NK-92 treated with Interleukin-12 subunit alpha and Interleukin-12 subunit beta, amount 100 ng/mL, for 24 hours (cell line): ENCODE data around the gene NUDT6.

Experiments
- DNase-seq: peaks from one replicate; lab custom pipeline; 2025; lab: John Stamatoyannopoulos, UW

NUDT6 gene

DNA sequence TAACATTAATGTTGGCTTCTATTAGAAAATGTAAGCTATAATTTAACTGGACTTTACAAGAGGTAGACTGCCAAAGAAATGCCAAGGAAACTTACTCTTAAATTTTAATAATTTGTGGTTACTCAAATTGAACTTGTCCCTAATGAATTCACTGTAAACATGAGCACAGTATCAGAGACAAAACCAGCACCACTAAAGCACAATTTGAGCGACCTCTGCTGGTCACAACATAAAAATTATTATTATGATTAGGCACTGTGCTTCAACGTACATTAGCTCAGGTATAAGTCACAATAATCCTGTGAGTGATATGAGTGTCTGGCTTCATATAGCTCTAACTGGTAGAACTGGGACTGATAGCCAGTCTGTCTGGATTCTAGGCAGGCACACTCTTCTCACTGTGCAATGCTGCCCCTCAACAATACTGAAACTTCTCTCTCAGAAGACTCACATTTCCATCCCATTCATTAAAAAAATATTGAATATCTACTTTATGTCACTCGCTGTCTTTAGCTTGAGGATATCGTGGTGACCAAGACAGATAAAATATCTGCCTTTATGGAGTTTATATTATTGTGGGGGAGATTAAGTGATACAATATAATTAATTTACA is 8.0 kb downstream of the NUDT6 start:
- no peak for DNase-seq

DNA sequence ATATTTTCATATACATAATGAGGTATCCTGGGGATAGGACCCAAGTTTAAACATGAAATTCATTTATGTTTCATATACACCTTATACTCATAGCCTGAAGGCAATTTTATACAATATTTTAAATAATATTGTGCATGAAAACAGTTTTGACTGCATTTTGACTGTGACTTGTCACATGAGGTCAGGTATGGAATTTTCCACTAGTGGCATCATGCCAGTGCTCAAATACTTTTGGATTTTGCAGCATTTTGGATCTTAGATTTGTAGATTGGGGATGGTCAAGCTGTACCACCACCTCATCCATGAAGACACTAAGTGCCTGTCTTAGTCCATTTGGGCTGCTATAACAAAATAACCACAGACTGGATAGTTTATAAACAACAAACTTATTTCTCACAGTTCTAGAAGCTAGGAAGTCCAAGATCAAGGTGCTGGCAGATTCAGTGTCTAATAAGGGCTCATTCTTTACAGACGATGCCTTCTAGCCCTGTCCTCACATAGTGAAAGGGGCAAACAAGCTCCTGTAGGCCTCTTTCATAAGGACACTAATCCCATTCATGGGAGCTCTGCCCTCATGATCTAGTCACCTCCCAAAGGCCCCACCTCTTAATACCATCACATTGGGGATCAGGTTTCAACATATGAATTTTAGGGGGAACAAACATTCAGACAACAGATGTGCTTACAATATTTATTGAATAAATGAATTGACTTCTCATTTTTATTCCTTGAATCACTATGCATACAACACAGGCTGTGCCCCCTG is 9.4 kb downstream of the NUDT6 start:
- no peak for DNase-seq

DNA sequence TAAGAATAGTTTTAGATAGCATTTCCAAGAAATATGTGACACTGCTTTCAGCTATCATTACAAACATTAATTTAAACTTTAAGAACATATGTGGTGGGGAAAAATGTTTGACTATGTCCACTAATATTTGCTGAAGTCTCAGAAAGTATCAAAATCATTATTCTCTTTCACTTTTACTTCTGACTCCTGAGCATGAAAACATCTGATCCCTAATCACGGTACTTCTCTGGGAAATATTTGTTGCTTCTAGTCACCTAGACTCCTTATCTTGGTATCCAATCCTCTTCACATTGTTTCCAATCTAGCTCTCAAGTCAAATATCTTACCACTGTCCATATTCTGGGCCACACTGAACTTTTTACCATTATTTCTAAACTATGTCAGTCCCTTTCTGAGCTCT is 10.8 kb downstream of the NUDT6 start:
- DNase-seq: no peak

DNA sequence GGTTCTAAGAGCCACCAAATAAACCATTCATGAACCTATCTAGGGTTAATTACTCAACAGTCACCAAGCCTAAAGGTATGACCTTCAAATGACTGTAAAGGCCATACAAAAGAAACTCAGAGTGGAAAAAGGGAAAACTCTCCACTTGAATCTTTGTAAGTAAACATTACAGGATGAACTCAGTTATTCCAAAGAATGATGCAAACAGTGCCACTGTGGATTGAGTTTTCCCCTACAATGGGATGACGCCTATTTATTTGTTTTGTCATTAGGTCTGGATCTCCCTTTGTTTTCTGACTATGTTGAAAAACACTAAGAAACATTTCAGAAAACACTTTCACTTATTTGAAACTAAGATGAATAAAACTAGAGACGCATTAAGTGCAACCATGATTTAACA is 12.7 kb downstream of the NUDT6 start:
- DNase-seq: no peak

GRCh38 chr4:122908223-122908622 is 14.2 kb downstream of the NUDT6 start:
- no peak for DNase-seq

DNA sequence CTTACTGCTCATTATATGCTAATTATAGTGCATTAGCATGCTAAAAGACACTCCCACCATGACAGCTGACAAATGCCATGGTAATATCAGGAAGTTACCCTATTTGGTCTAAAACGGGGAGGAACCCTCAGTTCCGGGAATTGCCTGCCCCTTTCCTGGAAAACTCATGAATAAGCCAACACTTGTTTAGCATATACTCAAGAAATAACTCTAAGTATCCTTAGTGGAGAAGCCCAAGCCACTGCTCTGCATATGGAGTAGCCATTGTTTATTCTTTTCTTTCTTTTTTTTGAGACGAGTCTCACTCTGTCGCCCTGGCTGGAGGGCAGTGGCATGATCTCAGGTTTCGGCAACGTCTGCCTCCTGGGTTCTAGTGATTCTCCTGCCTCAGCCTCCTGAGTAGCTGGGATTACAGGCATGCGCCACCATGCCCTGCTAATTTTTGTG is 15.5 kb downstream of the NUDT6 start:
- no peak for DNase-seq

DNA sequence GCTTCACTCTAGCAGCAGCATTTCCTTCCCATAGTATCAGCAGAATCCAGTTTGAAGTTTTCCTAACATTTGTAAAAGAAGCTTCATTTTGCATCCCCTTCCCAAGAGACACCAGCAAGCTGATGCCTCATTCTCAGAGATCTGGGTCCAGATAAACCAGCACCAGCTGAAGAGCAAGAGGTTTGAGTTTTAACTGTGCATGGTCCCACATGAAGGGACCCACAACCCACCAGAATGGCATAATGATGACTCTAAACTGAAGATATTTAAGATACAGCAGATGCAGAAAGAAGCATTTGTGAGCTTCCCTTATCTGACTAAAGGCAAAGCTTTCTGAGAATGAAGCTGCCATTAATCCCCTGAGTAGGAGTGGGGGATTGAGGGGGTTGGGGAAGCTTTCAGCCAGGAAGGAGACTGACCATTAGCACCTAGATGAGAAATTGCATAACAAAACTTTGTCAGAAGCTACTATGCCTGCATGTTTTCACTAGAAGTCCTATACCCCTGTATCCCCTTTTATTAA is 18.6 kb downstream of the NUDT6 start:
- DNase-seq: no peak

GRCh38 chr4:122901247-122902010 is 21.0 kb downstream of the NUDT6 start:
- DNase-seq: no peak

DNA sequence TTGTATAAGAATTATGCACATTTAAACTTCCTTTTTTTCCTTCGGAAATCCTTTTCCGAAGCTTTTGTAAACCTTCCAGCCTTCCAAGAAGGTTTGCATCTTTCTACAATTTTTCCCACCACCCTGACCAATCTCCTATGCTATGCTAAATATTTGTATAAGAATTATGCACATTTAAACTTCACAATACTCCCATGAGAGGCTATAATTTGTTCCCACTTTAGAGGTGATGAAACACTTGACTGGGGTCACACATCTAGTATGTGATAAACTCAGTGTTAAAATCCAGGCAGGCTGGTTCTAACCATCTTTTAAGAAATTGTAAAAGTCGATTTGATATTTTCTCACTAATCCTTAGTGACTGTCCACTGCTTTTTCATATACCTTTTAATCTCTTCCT is 22.1 kb downstream of the NUDT6 start:
- no peak for DNase-seq

GRCh38 chr4:122899682-122900081 is 22.7 kb downstream of the NUDT6 start:
- DNase-seq: no peak

DNA sequence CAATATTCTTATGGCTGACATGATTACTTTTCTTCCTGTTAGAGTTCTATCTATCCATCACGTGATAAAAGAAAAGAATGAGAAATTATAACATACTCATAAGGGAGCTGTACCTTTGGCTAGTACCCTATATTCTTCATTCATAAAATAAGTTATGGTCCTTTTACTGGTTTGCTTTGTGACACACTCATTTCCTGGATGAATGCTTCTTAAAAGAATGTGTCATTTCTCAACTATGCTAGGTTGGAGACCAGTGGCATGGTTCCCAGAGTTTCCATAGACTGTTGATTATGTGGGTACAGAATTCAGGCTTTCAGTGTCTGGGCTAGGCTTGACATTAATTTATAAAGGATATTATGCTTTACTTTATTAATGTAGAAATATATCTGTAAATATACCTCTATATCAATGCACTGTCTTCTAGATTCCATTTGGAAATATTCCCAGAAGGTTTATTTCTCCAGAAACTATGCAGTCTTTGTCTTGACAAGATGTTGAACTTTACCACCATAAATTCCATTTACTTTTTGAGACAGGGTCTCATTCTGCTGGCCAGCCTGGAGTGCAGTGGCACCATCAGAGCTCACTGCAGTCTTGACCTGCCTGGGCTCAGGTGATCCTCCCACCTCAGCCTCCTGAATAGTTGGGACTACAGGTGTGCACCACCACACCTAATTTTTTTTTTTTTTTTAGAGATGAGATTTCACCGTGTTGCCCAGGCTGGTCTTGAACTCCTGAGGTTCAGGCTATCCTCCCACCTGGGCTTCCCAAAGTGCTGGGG is 23.8 kb downstream of the NUDT6 start:
- DNase-seq: no peak

- no peak for DNase-seq
Observed at GRCh38 chr4:122896270-122896669, 26.1 kb downstream of the NUDT6 start.

DNA sequence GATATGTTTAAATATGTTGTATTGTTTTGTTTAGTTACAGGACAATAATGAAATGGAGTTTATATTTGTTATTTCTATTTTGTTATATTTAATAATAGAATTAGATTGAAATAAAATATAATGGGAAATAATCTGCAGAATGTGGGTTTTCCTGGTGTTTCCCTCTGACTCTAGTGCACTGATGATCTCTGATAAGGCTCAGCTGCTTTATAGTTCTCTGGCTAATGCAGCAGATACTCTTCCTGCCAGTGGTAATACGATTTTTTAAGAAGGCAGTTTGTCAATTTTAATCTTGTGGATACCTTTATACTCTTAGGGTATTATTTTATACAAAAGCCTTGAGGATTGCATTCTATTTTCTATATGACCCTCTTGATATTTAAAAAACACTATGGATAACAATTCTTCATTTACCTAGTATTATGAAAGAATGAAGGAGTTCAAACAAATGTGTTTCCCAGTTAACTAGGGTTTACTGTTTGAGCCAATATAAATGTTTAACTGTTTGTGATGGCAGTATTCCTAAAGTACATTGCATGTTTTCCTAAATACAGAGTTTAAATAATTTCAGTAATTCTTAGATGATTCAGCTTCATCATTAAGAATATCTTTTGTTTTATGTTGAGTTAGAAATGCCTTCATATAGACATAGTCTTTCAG is 26.9 kb downstream of the NUDT6 start:
- no peak for DNase-seq

GRCh38 chr4:122894827-122895226 is 27.6 kb downstream of the NUDT6 start:
- DNase-seq: no peak

GRCh38 chr4:122890147-122890795 is 32.1 kb downstream of the NUDT6 start:
- no peak for DNase-seq

DNA sequence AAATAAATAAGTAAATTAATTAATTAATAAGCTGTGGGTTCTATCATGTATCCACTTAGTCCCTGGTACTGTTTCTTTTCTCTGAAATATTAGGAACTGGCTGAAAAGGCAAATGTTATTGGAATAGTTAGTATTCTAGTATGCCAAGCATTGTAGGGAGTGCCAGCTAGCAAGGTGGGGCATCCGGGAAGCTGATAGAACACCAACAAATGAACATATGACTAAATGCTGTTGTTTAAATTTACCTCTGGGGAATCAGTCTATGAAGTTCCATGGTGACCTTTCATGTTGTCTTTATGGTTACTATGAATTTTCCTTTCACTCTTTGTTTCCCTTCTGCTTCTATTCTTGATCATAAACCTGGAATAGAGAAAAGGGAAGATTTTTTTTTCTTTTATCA is 32.7 kb downstream of the NUDT6 start:
- DNase-seq: no peak

GRCh38 chr4:122884499-122884898 is 37.9 kb downstream of the NUDT6 start:
- no peak for DNase-seq

- no peak for DNase-seq
Observed at GRCh38 chr4:122882857-122883735, 39.3 kb downstream of the NUDT6 start.

DNA sequence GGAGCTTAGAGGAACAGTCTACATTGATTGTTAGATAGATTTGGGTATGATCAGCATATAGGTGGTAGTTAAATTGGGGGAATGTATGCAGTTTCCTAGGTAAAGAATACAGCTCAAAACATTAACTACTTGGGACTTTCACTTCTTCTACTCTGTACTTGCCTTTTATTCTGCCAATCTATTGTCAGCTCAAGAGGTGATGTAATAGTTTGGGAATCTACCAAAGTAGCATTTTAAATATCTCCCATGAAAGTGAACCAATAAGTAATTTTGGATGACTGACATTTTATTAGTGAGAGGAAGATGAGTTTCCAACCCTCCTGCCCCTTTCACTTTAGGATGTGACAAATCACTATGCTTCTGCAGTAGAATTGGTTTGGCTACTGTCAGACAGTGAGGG is 43.4 kb downstream of the NUDT6 start:
- no peak for DNase-seq

DNA sequence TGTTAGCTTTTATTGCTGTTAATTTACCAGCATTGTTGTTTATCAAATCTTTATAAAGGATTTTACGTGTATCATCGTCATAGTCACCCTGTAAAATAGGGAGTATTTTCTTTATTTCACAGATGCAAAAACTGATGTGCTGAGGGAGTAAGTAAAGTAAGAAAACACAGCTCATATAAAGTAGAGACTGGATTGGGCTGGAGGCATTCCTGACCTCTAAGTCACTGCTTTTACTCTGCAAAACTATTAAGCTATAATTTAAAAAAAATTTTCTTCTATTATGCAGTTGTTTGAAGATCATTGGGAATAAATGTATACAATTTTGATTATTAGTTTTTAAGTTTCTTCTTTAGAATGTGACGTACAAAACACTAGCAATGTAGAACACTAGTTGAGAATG is 45.9 kb downstream of the NUDT6 start:
- DNase-seq: no peak
